K562 (cell line): ENCODE measurements around the gene ZSCAN26. TPM values are rescaled to one million over a fixed set of nuclear protein-coding genes. Genes with fewer than 3 reads are reported as not detected.

ENCODE experiments used
- CBX3 ChIP-seq, 2 experiments: IDR thresholded peaks; 1 replicate in 1 of 2; 2 replicates in 1 of 2; pipeline ENCODE4 v1.6.1; 2012; ENCODE audit warnings: inconsistent platforms in 2 of 2, low read length in 2 of 2, borderline replicate concordance in 1 of 2, control low read depth in 1 of 2
- CHCHD3 ChIP-seq: fragments of 250-450 bp; sonication (Bioruptor Pico); IDR thresholded peaks from 2 replicates; pipeline ENCODE4 v2.1.2; 2022; ENCODE audit warnings: mild to moderate bottlenecking
- CTBP1 ChIP-seq: fragments of 450-650 bp; IDR thresholded peaks from 2 replicates; pipeline ENCODE4 v1.6.1; 2016; ENCODE audit warnings: borderline replicate concordance
- HNRNPL ChIP-seq: fragments of 200-400 bp; formaldehyde crosslinking; IDR thresholded peaks from 2 replicates; pipeline ENCODE4 v1.6.1; 2017; ENCODE audit warnings: low read depth, mild to moderate bottlenecking, low read length
- JUN ChIP-seq, 2 experiments: sonication (generic) in 1 of 2; formaldehyde crosslinking in 1 of 2; IDR thresholded peaks; 2 replicates each; pipeline versions ENCODE4 v1.6.1 to v1.8.0; 2012 to 2022; ENCODE audit warnings: borderline replicate concordance in 2 of 2, mild to moderate bottlenecking in 2 of 2, improper control_type of control experiment in 1 of 2, low read depth in 1 of 2, low read length in 1 of 2, missing genetic modification reagents in 1 of 2
- TAF15 ChIP-seq: fragments of 200-400 bp; formaldehyde crosslinking; IDR thresholded peaks from 2 replicates; pipeline ENCODE4 v1.6.1; 2017; ENCODE audit warnings: mild to moderate bottlenecking, low read depth, low read length, moderate library complexity
- ZFPM2 ChIP-seq: fragments of 250-450 bp; sonication (Bioruptor Pico); IDR thresholded peaks from 2 replicates; pipeline ENCODE4 v1.5.1; 2022; ENCODE audit warnings: mild to moderate bottlenecking
- ZNF311 ChIP-seq: fragments of 250-450 bp; sonication (Bioruptor Pico); IDR thresholded peaks from 2 replicates; pipeline ENCODE4 v1.4.0; 2020; ENCODE audit warnings: mild to moderate bottlenecking, moderate library complexity
- polyA plus RNA-seq, 8 experiments: library from polyadenylated mRNA; depleted of rRNA in 4 of 8; stranded (reverse) in 5 of 8; unstranded in 3 of 8; fragments of >200 nt; fragmentation: Nextera tagmentation in 2 of 8; fragmentation: Illumina TruSeq in 1 of 8; extraction: Ambion mirVana in 2 of 8; extraction: Trizol in 1 of 8; gene quantifications; 2 replicates each; pipeline versions ENCODE4 v1.2.1 to v1.2.3, GENCODE V29; 2011 to 2014; ENCODE audit warnings: inconsistent platforms in 1 of 8, missing spikeins in 1 of 8
- total RNA-seq, 7 experiments: library from RNA; depleted of rRNA in 6 of 7; stranded (reverse); fragments of >200 nt in 6 of 7; fragmentation: Illumina TruSeq in 2 of 7; extraction: Trizol in 2 of 7; gene quantifications; 2 replicates each; pipeline versions ENCODE4 v1.2.1 to v1.2.3, GENCODE V29; 2011 to 2021; ENCODE audit warnings: low replicate concordance in 1 of 7
- TF ChIP-seq, protein P1 (sequence below): fragments of 250-450 bp; sonication (Bioruptor Pico); IDR thresholded peaks from 2 replicates; pipeline ENCODE4 v1.9.0; 2021; ENCODE audit warnings: mild to moderate bottlenecking
- TF ChIP-seq, protein P2 (sequence below): fragments of 450-650 bp; IDR thresholded peaks from 2 replicates; pipeline ENCODE4 v1.6.1; 2014; ENCODE audit warnings: low read depth, mild to moderate bottlenecking, moderate library complexity, borderline replicate concordance
- TF ChIP-seq, protein P3 (sequence below): sonication (generic); formaldehyde crosslinking; IDR thresholded peaks from 2 replicates; pipeline ENCODE4 v1.9.0; 2022; ENCODE audit warnings: mild to moderate bottlenecking, missing genetic modification reagents
- TF ChIP-seq, protein P4 (sequence below): fragments of 450-650 bp; IDR thresholded peaks from 2 replicates; pipeline ENCODE4 v1.6.1; 2018; ENCODE audit warnings: mild to moderate bottlenecking, low read depth; ENCODE audit not compliant: partially characterized antibody

ZSCAN26 gene
- total and polyA plus RNA-seq, 9 of the 15 experiments (the other 6 are each of a cell fraction or from before 2014, with no cell fraction given), result 5.9 to 14.2 (median 10.5) TPM

GRCh38 chr6:28220257-28221133, 46.4 kb upstream of the ZSCAN26 start (continued):
- TF ChIP-seq TAF15, result no peak
- no peak for TF ChIP-seq ZFPM2
- TF ChIP-seq ZNF311, result peak; percentile 62; the same call in 1 of the 2 replicates
- no peak for TF ChIP-seq JUN (IDR thresholded peaks at IDR 0.05; ENCODE audit: borderline replicate concordance, low read depth, low read length)
- TF ChIP-seq JUN (CRISPR knock-in tag; IDR thresholded peaks at IDR 0.05; ENCODE audit: borderline replicate concordance), result no peak
- peak; percentile 39; the same call in 1 of the 2 replicates for TF ChIP-seq HNRNPL
- TF ChIP-seq, protein P1, sequence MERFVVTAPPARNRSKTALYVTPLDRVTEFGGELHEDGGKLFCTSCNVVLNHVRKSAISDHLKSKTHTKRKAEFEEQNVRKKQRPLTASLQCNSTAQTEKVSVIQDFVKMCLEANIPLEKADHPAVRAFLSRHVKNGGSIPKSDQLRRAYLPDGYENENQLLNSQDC (CRISPR knock-in tag), result peak; percentile 90
- TF ChIP-seq CHCHD3 (CRISPR knock-in tag), result 0 out of 2 replicates have a peak, but pooled peaks have one; percentile 37
- no peak for TF ChIP-seq CTBP1
- TF ChIP-seq, protein P2, sequence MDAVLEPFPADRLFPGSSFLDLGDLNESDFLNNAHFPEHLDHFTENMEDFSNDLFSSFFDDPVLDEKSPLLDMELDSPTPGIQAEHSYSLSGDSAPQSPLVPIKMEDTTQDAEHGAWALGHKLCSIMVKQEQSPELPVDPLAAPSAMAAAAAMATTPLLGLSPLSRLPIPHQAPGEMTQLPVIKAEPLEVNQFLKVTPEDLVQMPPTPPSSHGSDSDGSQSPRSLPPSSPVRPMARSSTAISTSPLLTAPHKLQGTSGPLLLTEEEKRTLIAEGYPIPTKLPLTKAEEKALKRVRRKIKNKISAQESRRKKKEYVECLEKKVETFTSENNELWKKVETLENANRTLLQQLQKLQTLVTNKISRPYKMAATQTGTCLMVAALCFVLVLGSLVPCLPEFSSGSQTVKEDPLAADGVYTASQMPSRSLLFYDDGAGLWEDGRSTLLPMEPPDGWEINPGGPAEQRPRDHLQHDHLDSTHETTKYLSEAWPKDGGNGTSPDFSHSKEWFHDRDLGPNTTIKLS, result no peak
- TF ChIP-seq CBX3 (IDR thresholded peaks at IDR 0.05; ENCODE audit: borderline replicate concordance in 1 of 2, low read length in 2 of 2), result peak in 1 of 2 experiments; percentile 64; a peak in 2 of 3 replicates
- TF ChIP-seq, protein P3, sequence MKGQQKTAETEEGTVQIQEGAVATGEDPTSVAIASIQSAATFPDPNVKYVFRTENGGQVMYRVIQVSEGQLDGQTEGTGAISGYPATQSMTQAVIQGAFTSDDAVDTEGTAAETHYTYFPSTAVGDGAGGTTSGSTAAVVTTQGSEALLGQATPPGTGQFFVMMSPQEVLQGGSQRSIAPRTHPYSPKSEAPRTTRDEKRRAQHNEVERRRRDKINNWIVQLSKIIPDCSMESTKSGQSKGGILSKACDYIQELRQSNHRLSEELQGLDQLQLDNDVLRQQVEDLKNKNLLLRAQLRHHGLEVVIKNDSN (CRISPR knock-in tag), result no peak
- TF ChIP-seq, protein P4, sequence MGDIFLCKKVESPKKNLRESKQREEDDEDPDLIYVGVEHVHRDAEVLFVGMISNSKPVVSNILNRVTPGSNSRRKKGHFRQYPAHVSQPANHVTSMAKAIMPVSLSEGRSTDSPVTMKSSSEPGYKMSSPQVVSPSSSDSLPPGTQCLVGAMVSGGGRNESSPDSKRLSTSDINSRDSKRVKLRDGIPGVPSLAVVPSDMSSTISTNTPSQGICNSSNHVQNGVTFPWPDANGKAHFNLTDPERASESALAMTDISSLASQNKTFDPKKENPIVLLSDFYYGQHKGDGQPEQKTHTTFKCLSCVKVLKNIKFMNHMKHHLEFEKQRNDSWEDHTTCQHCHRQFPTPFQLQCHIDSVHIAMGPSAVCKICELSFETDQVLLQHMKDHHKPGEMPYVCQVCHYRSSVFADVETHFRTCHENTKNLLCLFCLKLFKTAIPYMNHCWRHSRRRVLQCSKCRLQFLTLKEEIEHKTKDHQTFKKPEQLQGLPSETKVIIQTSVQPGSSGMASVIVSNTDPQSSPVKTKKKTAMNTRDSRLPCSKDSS, result no peak
